H1 (cell line): Measurements from ENCODE around the gene S1PR1. TPM values are rescaled to one million over a fixed set of nuclear protein-coding genes. Genes with fewer than 3 reads are reported as not detected.

Source experiments
- CTCF ChIA-PET: fragments of 300-600 bp; sonication (Branson Sonifier 250); formaldehyde crosslinking; loops from one replicate; lab custom pipeline; 2021; ENCODE audit not compliant: partially characterized antibody; lab: Charles Lee
- POLR2A ChIA-PET: fragments of 300-600 bp; sonication (Branson Sonifier 250); formaldehyde crosslinking; loops from one replicate; lab custom pipeline; 2021; ENCODE audit warnings: inconsistent platforms; ENCODE audit not compliant: partially characterized antibody; lab: Charles Lee
- DNase-seq, 2 experiments: peaks; one replicate each; pipeline versions ENCODE4 v3.0.0 to v3.0.0-alpha.2; 2010 to 2022; ENCODE audit warnings: low spot score in 2 of 2, low read depth in 1 of 2, mixed read lengths in 1 of 2
- FAIRE-seq: peaks from 2 replicates; lab custom pipeline; 2011; peaks lifted over from hg19 to GRCh38; lab: Jason Lieb, UNC
- H2AFZ ChIP-seq: 2 replicates; pipeline ENCODE4 v1.8.1; 2012; ENCODE audit warnings: low read length, inconsistent platforms
- H2AK5ac ChIP-seq: 2 replicates; pipeline ENCODE4 v1.6.1; 2013; ENCODE audit warnings: low read depth, low read length
- H2BK120ac ChIP-seq: replicated peaks from 2 replicates; pipeline ENCODE3; 2013; ENCODE audit warnings: low read depth, low read length, inconsistent platforms
- H2BK12ac ChIP-seq: 2 replicates; pipeline ENCODE4 v1.6.1; 2013; ENCODE audit warnings: low read depth, low read length
- H2BK15ac ChIP-seq: 2 replicates; pipeline ENCODE4 v1.6.1; 2013; ENCODE audit warnings: low read length
- H2BK20ac ChIP-seq: 2 replicates; pipeline ENCODE4 v1.6.1; 2013; ENCODE audit warnings: low read length
- H2BK5ac ChIP-seq: 2 replicates; pipeline ENCODE4 v1.6.1; 2013; ENCODE audit warnings: low read depth, low read length
- H3K14ac ChIP-seq: 2 replicates; pipeline ENCODE4 v1.6.1; 2013; ENCODE audit warnings: inconsistent platforms; ENCODE audit not compliant: insufficient read length
- H3K18ac ChIP-seq: 2 replicates; pipeline ENCODE4 v1.6.1; 2013; ENCODE audit warnings: low read length; ENCODE audit errors: extremely low read depth
- H3K23ac ChIP-seq: 2 replicates; pipeline ENCODE4 v1.6.1; 2013; ENCODE audit warnings: inconsistent platforms; ENCODE audit not compliant: insufficient read length
- H3K23me2 ChIP-seq: 2 replicates; pipeline ENCODE4 v1.6.1; 2013; ENCODE audit warnings: low read depth, low read length
- H3K27ac ChIP-seq: 2 replicates; pipeline ENCODE4 v1.6.1; 2011; ENCODE audit warnings: low read depth, low read length, inconsistent platforms
- H3K27me3 ChIP-seq, 4 experiments: replicated peaks in 1 of 4; 1 replicate in 1 of 4; 2 replicates in 3 of 4; pipeline versions ENCODE4 v1.6.1 to v1.8.1; 2011 to 2013; ENCODE audit warnings: low read length in 3 of 4, mild to moderate bottlenecking in 3 of 4, inconsistent platforms in 2 of 4, mixed read lengths in 2 of 4, moderate library complexity in 1 of 4; ENCODE audit not compliant: control insufficient read depth in 3 of 4, insufficient read depth in 3 of 4; ENCODE audit errors: extremely low read depth in 1 of 4
- H3K36me3 ChIP-seq, 4 experiments: 2 replicates each; pipeline versions ENCODE4 v1.6.1 to v1.8.1; 2011 to 2013; ENCODE audit warnings: mild to moderate bottlenecking in 4 of 4, low read length in 3 of 4, moderate library complexity in 2 of 4, control low read depth in 1 of 4, inconsistent platforms in 1 of 4; ENCODE audit not compliant: insufficient read depth in 4 of 4, control insufficient read depth in 2 of 4
- H3K4ac ChIP-seq: replicated peaks from 2 replicates; pipeline ENCODE3; 2013; ENCODE audit warnings: low read length, low read depth, mixed read lengths, inconsistent platforms; ENCODE audit not compliant: insufficient read length
- H3K4me1 ChIP-seq, 4 experiments: replicated peaks in 1 of 4; 1 replicate in 1 of 4; 2 replicates in 3 of 4; pipeline versions ENCODE4 v1.6.1 to v1.8.1; 2011 to 2013; ENCODE audit warnings: low read length in 3 of 4, inconsistent platforms in 2 of 4, mixed read lengths in 1 of 4; ENCODE audit not compliant: insufficient read depth in 4 of 4, control insufficient read depth in 3 of 4
- H3K4me2 ChIP-seq, 2 experiments: 2 replicates each; pipeline versions ENCODE4 v1.6.1 to v1.8.1; 2011 to 2013; ENCODE audit warnings: low read depth in 2 of 2, low read length in 2 of 2, control low read depth in 1 of 2, inconsistent platforms in 1 of 2, mild to moderate bottlenecking in 1 of 2; ENCODE audit not compliant: insufficient read depth in 1 of 2
- H3K4me3 ChIP-seq, 4 experiments: fragments of 200-600, 300-600 bp in 1 of 4; sonication (generic), shearing (Covaris generic), sonication (Bioruptor Twin) in 1 of 4; 2 replicates each; pipeline versions ENCODE4 v1.5.1 to v1.8.1; 2011 to 2016; ENCODE audit warnings: low read length in 4 of 4, low read depth in 3 of 4, control low read depth in 2 of 4, inconsistent platforms in 2 of 4, mild to moderate bottlenecking in 2 of 4, mixed read lengths in 1 of 4, moderate library complexity in 1 of 4; ENCODE audit not compliant: insufficient read depth in 2 of 4; ENCODE audit errors: extremely low read depth in 1 of 4
- H3K56ac ChIP-seq: replicated peaks from 2 replicates; pipeline ENCODE3; 2013; ENCODE audit warnings: low read depth, mild to moderate bottlenecking, mixed read lengths, low read length, inconsistent platforms; ENCODE audit not compliant: insufficient read length
- H3K79me1 ChIP-seq: 2 replicates; pipeline ENCODE4 v1.6.1; 2013; ENCODE audit warnings: low read depth, low read length, control low read depth
- H3K79me2 ChIP-seq, 2 experiments: 2 replicates each; pipeline versions ENCODE4 v1.6.1 to v1.8.1; 2012 to 2013; ENCODE audit warnings: low read length in 2 of 2, mild to moderate bottlenecking in 2 of 2, inconsistent platforms in 1 of 2; ENCODE audit not compliant: insufficient read depth in 2 of 2, control insufficient read depth in 1 of 2
- H3K9ac ChIP-seq, 4 experiments: replicated peaks in 1 of 4; 1 replicate in 1 of 4; 2 replicates in 3 of 4; pipeline versions ENCODE4 v1.6.1 to v1.8.1; 2011 to 2013; ENCODE audit warnings: low read depth in 3 of 4, low read length in 3 of 4, control low read depth in 2 of 4, mild to moderate bottlenecking in 2 of 4, moderate library complexity in 2 of 4, inconsistent platforms in 1 of 4; ENCODE audit errors: extremely low read depth in 1 of 4
- H3K9me3 ChIP-seq, 2 experiments: 2 replicates each; pipeline versions ENCODE4 v1.6.1 to v1.8.1; 2012 to 2013; ENCODE audit warnings: mild to moderate bottlenecking in 2 of 2, moderate library complexity in 2 of 2, control low read depth in 1 of 2, inconsistent platforms in 1 of 2, low read depth in 1 of 2, low read length in 1 of 2, mixed read lengths in 1 of 2; ENCODE audit not compliant: insufficient read depth in 2 of 2
- H4K20me1 ChIP-seq, 2 experiments: replicated peaks in 1 of 2; 2 replicates each; pipeline versions ENCODE3 to v1.8.1; 2011 to 2013; ENCODE audit warnings: inconsistent platforms in 2 of 2, low read length in 2 of 2, mild to moderate bottlenecking in 1 of 2; ENCODE audit not compliant: insufficient read depth in 2 of 2, control insufficient read depth in 1 of 2
- H4K5ac ChIP-seq: 2 replicates; pipeline ENCODE4 v1.6.1; 2013; ENCODE audit warnings: low read length, low read depth, mixed read lengths, inconsistent platforms; ENCODE audit not compliant: insufficient read length
- H4K8ac ChIP-seq: 2 replicates; pipeline ENCODE4 v1.8.0; 2013; ENCODE audit warnings: mild to moderate bottlenecking, moderate library complexity, low read length, inconsistent platforms; ENCODE audit not compliant: insufficient read depth; ENCODE audit errors: extremely low read depth
- H4K91ac ChIP-seq: replicated peaks from 2 replicates; pipeline ENCODE3; 2013; ENCODE audit warnings: low read length, mixed read lengths, inconsistent platforms; ENCODE audit not compliant: insufficient read length
- CHD2 ChIP-seq: IDR thresholded peaks from 2 replicates; pipeline ENCODE4 v1.6.1; 2012; ENCODE audit warnings: low read length, improper control_type of control experiment
- HDAC2 ChIP-seq, 2 experiments: fragments of 300-600 bp in 1 of 2; sonication (generic) in 1 of 2; IDR thresholded peaks; 2 replicates each; pipeline ENCODE4 v1.6.1; 2011 to 2012; ENCODE audit warnings: low read depth in 2 of 2, low read length in 2 of 2, mild to moderate bottlenecking in 2 of 2, moderate library complexity in 2 of 2, borderline replicate concordance in 1 of 2, inconsistent platforms in 1 of 2
- HDAC6 ChIP-seq: IDR thresholded peaks from one replicate; pipeline ENCODE4 v1.7.1; 2012; ENCODE audit warnings: low read depth, mild to moderate bottlenecking, inconsistent platforms, low read length, moderate library complexity
- JUND ChIP-seq: IDR thresholded peaks from 2 replicates; pipeline ENCODE4 v1.6.1; 2011; ENCODE audit warnings: mild to moderate bottlenecking, improper control_type of control experiment, low read length
- KDM5A ChIP-seq: fragments of 200-600 bp; IDR thresholded peaks from 2 replicates; pipeline ENCODE4 v1.7.1; 2012; ENCODE audit warnings: mild to moderate bottlenecking, low read length, inconsistent platforms, mixed read lengths
- RBBP5 ChIP-seq: IDR thresholded peaks from 2 replicates; pipeline ENCODE4 v1.7.1; 2012; ENCODE audit warnings: low read depth, mild to moderate bottlenecking, inconsistent platforms, low read length, moderate library complexity, borderline replicate concordance
- SIRT6 ChIP-seq: IDR thresholded peaks from one replicate; pipeline ENCODE4 v1.7.1; 2012; ENCODE audit warnings: low read length, inconsistent platforms
- SP1 ChIP-seq: IDR thresholded peaks from 2 replicates; pipeline ENCODE4 v1.6.1; 2011; ENCODE audit warnings: low read depth, low read length
- TCF12 ChIP-seq: IDR thresholded peaks from 2 replicates; pipeline ENCODE4 v1.6.1; 2011; ENCODE audit warnings: low read depth, mild to moderate bottlenecking, low read length
- WGBS, 2 experiments: shearing (Covaris generic) in 1 of 2; methylation state at CpG; one replicate each; pipeline versions ENCODE4 v1.1.6 to v1.1.7; 2013 to 2015; ENCODE audit warnings: low lambda C conversion rate in 2 of 2, mixed read lengths in 2 of 2, inconsistent platforms in 1 of 2, low coverage in 1 of 2, missing lambda C conversion rate in 1 of 2; ENCODE audit not compliant: insufficient replicate concordance in 2 of 2, insufficient coverage in 1 of 2, insufficient read length in 1 of 2; ENCODE audit errors: extremely low coverage in 1 of 2, missing lambda C conversion rate in 1 of 2; 5-methylcytosine and 5-hydroxymethylcytosine counted together
- polyA plus RNA-seq, 7 experiments: library from polyadenylated mRNA; depleted of rRNA in 3 of 7; stranded (reverse) in 5 of 7; unstranded in 2 of 7; fragments of >200 nt in 5 of 7; fragments of 200-250 nt in 2 of 7; gene quantifications; 1 replicate in 5 of 7; 2 replicates in 1 of 7; 4 replicates in 1 of 7; pipeline versions ENCODE4 v1.2.1 to v1.2.3, GENCODE V29; 2011 to 2013; ENCODE audit warnings: missing spikeins in 2 of 7, mixed read lengths in 2 of 7
- total RNA-seq: library from RNA; stranded (reverse); fragmentation: NEBNext Ultra II Directional; extraction: Animal tissue kit (Norgen Biotek cat#: 25700); gene quantifications from 2 replicates; pipeline ENCODE4 v1.2.1, GENCODE V29; 2021

S1PR1 gene
- total and polyA plus RNA-seq, 2 of the 8 experiments (the other 6 are each of a cell fraction or from before 2014, with no cell fraction given): 3.5 to 5.5 TPM

DNA sequence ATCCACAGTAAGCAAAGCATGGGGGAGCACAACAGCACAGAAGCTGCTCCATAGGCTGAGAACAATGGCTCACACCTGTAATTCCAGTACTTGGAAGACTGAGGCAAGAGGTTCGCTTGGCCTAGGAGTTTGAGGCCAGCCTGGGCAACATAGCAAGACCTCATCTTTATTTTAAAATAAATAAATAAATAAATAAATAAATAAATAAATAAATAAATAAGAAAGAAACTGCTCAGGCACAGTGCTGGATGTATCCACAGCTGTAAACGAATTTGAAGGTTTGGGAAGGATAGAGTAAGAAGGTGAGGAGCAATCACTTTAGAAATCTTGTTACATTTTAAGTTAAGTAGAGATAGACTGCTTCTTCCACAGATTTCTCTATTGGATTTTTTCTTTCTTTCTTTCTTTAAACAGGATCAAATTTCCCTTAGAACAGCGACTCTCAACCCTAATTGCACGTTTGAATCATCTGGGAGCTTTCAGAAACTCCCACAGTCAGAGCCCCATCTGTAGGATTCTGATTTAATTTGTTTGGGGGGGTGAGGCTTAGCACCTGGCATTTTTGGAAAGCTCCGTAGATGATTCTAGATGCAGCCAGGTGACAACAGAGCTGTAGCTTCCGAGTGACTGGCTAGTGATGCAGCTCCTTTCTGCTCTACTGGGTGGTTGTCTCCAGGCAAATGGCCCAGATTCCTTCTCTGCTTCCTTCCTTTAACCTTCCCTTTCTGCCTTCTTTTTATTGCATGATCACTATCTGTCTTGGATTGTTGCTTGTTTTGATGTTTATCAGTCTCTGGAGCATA, 53.5 kb downstream of the S1PR1 start:
- Histone ChIP-seq H3K23ac (no peak overlapping the region), H2BK120ac (peak overlapping the region; percentile 28), H3K9ac (no peak overlapping the region), H3K4me1 (peaks cover 0 to 4% (median 2%) of the 10 kb centered on the region in 4 experiments; a peak in 2 of 7 replicates), H4K20me1 (no peaks in the 10 kb centered on the region), H3K56ac (no peak overlapping the region), H3K18ac (no peak overlapping the region), H4K91ac (no peak overlapping the region), H4K8ac (no peak overlapping the region), H3K27ac (no peak overlapping the region), H2AFZ (no peak overlapping the region), H2BK12ac (no peak overlapping the region), H2BK20ac (no peak overlapping the region), H3K36me3 (no peaks in the 10 kb centered on the region), H3K9me3 (no peaks in the 10 kb centered on the region), H3K4ac (no peak overlapping the region), H3K79me1 (no peaks in the 10 kb centered on the region), H2BK15ac (no peak overlapping the region), H2BK5ac (no peak overlapping the region), H3K27me3 (no peaks in the 10 kb centered on the region), H3K23me2 (no peaks in the 10 kb centered on the region), H4K5ac (no peak overlapping the region), H3K14ac (no peak overlapping the region), H3K4me2 (no peak overlapping the region), H2AK5ac (no peak overlapping the region), H3K4me3 (no peak overlapping the region), H3K79me2 (no peaks in the 10 kb centered on the region)
- CTCF ChIA-PET: interaction anchor here (0.6 to 7.3 kb wide), 22 partner anchors 9 to 368 kb away, joined by 3 to 82 read pairs (median 4); partner anchors contain the start of gene S1PR1
- no peak for FAIRE-seq
- DNase-seq: no peak
- 83% methylated on average over 6 of the region's 6 CpGs; no CpG with 5 or more reads in 1 of the 2 experiments for WGBS, 2 experiments
- TF ChIP-seq RBBP5 (no peak), SP1 (no peak), KDM5A (no peak), HDAC2 (IDR thresholded peaks at IDR 0.05; ENCODE audit: borderline replicate concordance in 1 of 2, low read depth in 2 of 2, low read length in 2 of 2) (no peak), HDAC6 (no peak), CHD2 (no peak), TCF12 (no peak), JUND (no peak), SIRT6 (no peak)
- POLR2A ChIA-PET: no interaction called here
